ENCODE measurements around the gene VPS13A.

Gene VPS13A

DNA sequence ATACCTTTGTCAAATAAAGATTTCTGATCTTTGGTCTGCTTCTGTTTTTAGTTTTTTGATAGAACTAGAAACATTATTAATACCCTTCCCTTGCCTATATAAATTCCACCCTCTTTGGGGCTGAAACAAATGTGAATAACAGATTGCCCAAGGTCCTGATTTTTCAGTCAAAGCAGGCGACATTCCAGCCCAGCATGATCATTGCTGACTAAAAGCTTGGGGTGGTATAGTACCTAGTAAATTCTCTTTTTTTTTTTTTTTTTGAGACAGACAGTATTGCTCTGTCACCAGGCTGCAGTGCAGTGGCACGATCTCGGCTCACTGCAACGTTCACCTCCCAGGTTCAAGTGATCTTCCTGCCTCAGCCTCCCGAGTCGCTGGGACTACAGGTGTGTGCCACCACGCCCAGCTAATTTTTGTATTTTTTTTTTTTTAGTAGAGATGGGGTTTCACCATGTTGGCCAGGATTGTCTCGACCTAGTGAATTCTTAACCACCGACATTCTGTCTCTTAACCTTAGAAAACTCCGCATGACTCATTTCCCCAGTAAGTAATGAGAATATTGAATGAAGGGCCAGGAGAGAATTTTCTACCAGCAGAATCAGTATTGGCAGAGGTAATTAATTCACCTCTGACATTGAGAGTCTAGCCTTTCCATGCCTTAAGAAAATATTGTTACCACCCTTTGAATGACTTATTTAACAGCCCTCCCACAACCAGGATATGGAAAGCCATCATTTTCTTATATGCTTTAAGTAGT, 244.4 kb downstream of the VPS13A start:
- in situ Hi-C loops (cut with MboI; ENCODE audit: low sequenced_read_pairs, unreplicated experiment): no loop called here
- TF ChIP-seq, protein P1, sequence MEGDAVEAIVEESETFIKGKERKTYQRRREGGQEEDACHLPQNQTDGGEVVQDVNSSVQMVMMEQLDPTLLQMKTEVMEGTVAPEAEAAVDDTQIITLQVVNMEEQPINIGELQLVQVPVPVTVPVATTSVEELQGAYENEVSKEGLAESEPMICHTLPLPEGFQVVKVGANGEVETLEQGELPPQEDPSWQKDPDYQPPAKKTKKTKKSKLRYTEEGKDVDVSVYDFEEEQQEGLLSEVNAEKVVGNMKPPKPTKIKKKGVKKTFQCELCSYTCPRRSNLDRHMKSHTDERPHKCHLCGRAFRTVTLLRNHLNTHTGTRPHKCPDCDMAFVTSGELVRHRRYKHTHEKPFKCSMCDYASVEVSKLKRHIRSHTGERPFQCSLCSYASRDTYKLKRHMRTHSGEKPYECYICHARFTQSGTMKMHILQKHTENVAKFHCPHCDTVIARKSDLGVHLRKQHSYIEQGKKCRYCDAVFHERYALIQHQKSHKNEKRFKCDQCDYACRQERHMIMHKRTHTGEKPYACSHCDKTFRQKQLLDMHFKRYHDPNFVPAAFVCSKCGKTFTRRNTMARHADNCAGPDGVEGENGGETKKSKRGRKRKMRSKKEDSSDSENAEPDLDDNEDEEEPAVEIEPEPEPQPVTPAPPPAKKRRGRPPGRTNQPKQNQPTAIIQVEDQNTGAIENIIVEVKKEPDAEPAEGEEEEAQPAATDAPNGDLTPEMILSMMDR (IDR thresholded peaks at IDR 0.05; ENCODE audit: borderline replicate concordance, control extremely low read depth, extremely low read depth, insufficient read depth, missing control alignments): no peak

DNA sequence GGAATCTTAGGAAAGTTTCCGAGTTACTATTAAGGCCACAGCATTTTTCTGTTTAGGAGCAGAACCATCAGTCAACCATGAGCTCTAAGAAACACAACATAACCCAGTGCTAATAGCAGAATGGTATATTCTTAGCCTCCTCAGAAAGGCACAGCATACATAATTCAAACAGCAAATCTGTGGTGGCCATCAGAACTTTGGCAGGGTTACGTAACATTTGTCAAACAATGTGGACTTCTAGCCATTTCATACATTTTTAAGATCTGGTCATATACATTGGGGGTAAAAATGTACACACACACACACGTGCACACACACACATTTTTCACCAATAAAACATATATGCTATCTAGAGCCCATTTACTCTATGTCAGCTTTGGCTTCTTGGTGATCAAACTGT, 245.6 kb downstream of the VPS13A start:
- TF ChIP-seq, protein P1 (IDR thresholded peaks at IDR 0.05; ENCODE audit: borderline replicate concordance, control extremely low read depth, extremely low read depth, insufficient read depth, missing control alignments): no peak
- in situ Hi-C loops (cut with MboI; ENCODE audit: low sequenced_read_pairs, unreplicated experiment): no loop called here
- DNase-seq (ENCODE audit: low spot score): no peak

More for the DNA sequence above, 244.4 kb downstream of the VPS13A start:
- DNase-seq (ENCODE audit: low spot score): no peak

DNA sequence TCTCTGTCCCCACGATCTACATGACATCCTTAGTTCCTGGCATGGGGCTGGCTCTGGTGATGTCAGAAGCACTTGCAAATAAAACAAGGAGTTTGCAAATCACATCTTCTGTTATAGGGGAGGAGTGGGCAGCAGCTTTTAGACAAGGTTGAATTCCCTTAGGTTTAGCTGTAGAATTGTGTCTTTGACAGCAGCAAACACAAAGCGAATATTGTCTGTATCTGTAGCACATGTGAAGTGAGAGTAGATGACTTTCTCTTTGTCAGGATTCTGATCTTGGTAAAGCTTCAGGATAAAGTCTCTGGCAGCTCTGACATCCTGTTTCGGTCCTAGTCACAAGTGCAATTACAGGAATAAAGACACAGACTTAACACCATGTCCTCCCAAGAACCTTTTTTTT, 246.5 kb downstream of the VPS13A start:
- TF ChIP-seq, protein P1 (IDR thresholded peaks at IDR 0.05; ENCODE audit: borderline replicate concordance, control extremely low read depth, extremely low read depth, insufficient read depth, missing control alignments): no peak
- DNase-seq (ENCODE audit: low spot score): no peak
- in situ Hi-C loops (cut with MboI; ENCODE audit: low sequenced_read_pairs, unreplicated experiment): no loop called here

DNA sequence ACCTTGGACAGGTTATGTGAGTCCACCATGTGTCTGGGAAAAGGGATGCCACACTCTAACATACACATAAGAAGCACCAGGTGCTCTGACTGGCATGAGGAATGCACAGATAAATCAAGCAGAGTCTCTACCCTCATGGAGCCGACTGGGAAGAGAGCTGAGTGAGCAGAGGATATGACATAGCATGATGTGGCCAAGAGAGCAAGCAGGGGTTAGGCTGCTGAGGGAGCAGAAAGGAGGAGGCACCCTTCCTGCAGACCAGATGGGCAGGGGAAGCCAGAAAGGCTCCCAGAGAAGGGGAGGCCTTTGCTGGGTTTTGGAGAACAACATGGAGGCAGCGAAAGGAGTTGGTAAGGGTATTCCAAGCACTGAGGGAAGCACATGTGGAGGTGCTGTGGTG, 247.7 kb downstream of the VPS13A start:
- TF ChIP-seq, protein P1 (IDR thresholded peaks at IDR 0.05; ENCODE audit: borderline replicate concordance, control extremely low read depth, extremely low read depth, insufficient read depth, missing control alignments): no peak
- DNase-seq (ENCODE audit: low spot score): no peak
- in situ Hi-C loops (cut with MboI; ENCODE audit: low sequenced_read_pairs, unreplicated experiment): no loop called here

DNA sequence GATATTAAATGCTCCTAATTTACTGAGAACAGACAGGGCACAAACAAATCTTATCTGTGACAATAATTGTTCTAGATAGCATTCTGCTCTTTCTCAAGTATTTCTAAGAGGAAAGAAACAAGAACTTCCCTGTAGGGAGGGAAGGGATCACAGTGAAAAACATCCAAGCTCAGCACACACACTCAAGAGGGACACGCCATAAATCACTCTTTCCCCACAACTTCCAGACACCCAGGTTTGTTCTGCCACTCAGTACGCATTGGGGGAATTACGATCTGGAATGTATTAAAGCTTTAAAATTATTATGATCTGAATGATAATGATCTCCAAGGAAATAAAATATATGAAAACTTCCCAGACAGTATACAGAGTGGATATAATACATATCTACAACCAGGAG, 249.4 kb downstream of the VPS13A start:
- in situ Hi-C loops (cut with MboI; ENCODE audit: low sequenced_read_pairs, unreplicated experiment): no loop called here
- DNase-seq (ENCODE audit: low spot score): no peak
- TF ChIP-seq, protein P1 (IDR thresholded peaks at IDR 0.05; ENCODE audit: borderline replicate concordance, control extremely low read depth, extremely low read depth, insufficient read depth, missing control alignments): no peak

DNA sequence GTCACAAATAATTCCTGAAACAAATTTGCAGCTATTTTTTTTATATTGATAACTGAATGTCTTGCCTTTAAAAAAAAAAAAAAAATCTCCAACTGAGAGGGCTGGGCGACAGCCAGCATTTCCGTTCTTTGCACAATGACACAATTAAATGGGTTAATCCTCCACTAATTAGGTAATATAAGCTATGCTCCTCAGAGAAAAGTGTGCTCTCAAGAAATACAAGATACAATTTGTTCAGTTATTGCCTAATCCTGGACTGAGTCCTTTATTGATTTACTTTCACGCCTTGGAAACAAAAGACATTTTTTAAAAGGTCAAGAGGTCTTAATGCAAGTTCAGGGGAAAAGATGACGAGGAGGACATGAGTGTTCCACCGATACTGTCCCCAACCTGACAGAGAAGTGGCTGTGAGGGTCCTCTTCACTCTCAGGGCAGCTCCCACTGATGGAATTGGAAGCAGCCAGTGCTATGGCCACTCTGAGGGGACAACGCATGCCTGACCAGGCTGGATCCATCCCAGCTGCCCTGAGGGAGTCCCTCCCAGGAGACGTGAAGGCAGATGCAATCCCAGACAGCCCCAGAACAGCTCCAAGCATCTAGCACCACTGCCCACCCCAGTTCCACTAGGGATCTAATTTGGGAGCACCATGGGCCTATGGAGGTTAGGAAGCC, 250.1 kb downstream of the VPS13A start:
- TF ChIP-seq, protein P1 (IDR thresholded peaks at IDR 0.05; ENCODE audit: borderline replicate concordance, control extremely low read depth, extremely low read depth, insufficient read depth, missing control alignments): no peak
- no peak for DNase-seq (ENCODE audit: low spot score)

More for the DNA sequence above, 250.1 kb downstream of the VPS13A start:
- in situ Hi-C loops (cut with MboI; ENCODE audit: low sequenced_read_pairs, unreplicated experiment): no loop called here
